Measurements from ENCODE around the gene ACSL4. TPM values are rescaled to one million over a fixed set of nuclear protein-coding genes. Genes with fewer than 3 reads are reported as not detected.

The ACSL4 gene
- polyA plus RNA-seq, 3 donors = 17.9 to 40.9 (median 31.2) TPM

GRCh38 chrX:109691752-109692151 lies 41.3 kb downstream of the ACSL4 start:
- peaks cover 9% of the 10 kb centered on the region for H3K4me1 Mint-ChIP-seq
- TF ChIP-seq, protein P1, sequence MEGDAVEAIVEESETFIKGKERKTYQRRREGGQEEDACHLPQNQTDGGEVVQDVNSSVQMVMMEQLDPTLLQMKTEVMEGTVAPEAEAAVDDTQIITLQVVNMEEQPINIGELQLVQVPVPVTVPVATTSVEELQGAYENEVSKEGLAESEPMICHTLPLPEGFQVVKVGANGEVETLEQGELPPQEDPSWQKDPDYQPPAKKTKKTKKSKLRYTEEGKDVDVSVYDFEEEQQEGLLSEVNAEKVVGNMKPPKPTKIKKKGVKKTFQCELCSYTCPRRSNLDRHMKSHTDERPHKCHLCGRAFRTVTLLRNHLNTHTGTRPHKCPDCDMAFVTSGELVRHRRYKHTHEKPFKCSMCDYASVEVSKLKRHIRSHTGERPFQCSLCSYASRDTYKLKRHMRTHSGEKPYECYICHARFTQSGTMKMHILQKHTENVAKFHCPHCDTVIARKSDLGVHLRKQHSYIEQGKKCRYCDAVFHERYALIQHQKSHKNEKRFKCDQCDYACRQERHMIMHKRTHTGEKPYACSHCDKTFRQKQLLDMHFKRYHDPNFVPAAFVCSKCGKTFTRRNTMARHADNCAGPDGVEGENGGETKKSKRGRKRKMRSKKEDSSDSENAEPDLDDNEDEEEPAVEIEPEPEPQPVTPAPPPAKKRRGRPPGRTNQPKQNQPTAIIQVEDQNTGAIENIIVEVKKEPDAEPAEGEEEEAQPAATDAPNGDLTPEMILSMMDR (IDR thresholded peaks at IDR 0.05) = no peak
- DNase-seq = no peak
- Histone ChIP-seq H4K20me1 (ENCODE audit: insufficient read depth, low read length) (peaks cover 93% of the 10 kb centered on the region), H3K4me1 (ENCODE audit: control insufficient read depth in 1 of 2, insufficient read depth in 2 of 2, low read length in 2 of 2) (peaks cover 3 to 6% of the 10 kb centered on the region in 2 donors), H3K27ac (ENCODE audit: low read depth in 1 of 2, low read length in 2 of 2) (peak overlapping the region in 1 of 2 donors; percentile 28), H3K36me3 (replicated peaks in 1 of 2; ENCODE audit: control insufficient read depth in 1 of 2, insufficient read depth in 2 of 2, low read length in 2 of 2) (peaks cover 0 to 3% of the 10 kb centered on the region in 2 donors), H2AFZ (ENCODE audit: insufficient read depth, low read depth, low read length, poor library complexity, severe bottlenecking) (no peak overlapping the region), H3K4me2 (replicated peaks; ENCODE audit: extremely low read depth, low read length, poor library complexity, severe bottlenecking) (no peak overlapping the region), H3K79me2 (ENCODE audit: insufficient read depth, low read length) (peaks cover 48% of the 10 kb centered on the region), H3K27me3 (ENCODE audit: control insufficient read depth in 2 of 2, insufficient read depth in 2 of 2, low read length in 2 of 2) (peaks cover 0 to 3% of the 10 kb centered on the region in 2 donors), H3K9ac (ENCODE audit: insufficient read depth, low read length, poor library complexity, severe bottlenecking) (no peak overlapping the region), H3K9me3 (replicated peaks in 1 of 2; ENCODE audit: control insufficient read depth in 1 of 2, insufficient read depth in 1 of 2, low read length in 2 of 2) (no peaks in the 10 kb centered on the region), H3K4me3 (replicated peaks in 1 of 3; ENCODE audit: low read depth in 2 of 3, low read length in 3 of 3) (no peak overlapping the region)
- H3K27ac Mint-ChIP-seq = no peak overlapping the region
- intact Hi-C loops (cut with micrococcal nuclease) = no loop called here
- WGBS (ENCODE audit: insufficient coverage) = no CpG with 5 or more reads among the region's 2 CpGs
- no peak overlapping the region for H3K4me3 Mint-ChIP-seq
- peaks cover 0 to 4% (median 0%) of the 10 kb centered on the region in 3 donors for H3K27me3 Mint-ChIP-seq (ENCODE audit: low read depth in 3 of 3)
- peaks cover 8 to 9% of the 10 kb centered on the region in 2 donors for H3K36me3 Mint-ChIP-seq
- H3K9me3 Mint-ChIP-seq = no peaks in the 10 kb centered on the region

GRCh38 chrX:109691277-109691676 lies 41.8 kb downstream of the ACSL4 start:
- Histone ChIP-seq H4K20me1 (ENCODE audit: insufficient read depth, low read length) (peaks cover 93% of the 10 kb centered on the region), H3K27ac (ENCODE audit: low read depth in 1 of 2, low read length in 2 of 2) (no peak overlapping the region), H3K9me3 (replicated peaks in 1 of 2; ENCODE audit: control insufficient read depth in 1 of 2, insufficient read depth in 1 of 2, low read length in 2 of 2) (no peaks in the 10 kb centered on the region), H3K4me1 (ENCODE audit: control insufficient read depth in 1 of 2, insufficient read depth in 2 of 2, low read length in 2 of 2) (peaks cover 3 to 6% of the 10 kb centered on the region in 2 donors), H3K9ac (ENCODE audit: insufficient read depth, low read length, poor library complexity, severe bottlenecking) (no peak overlapping the region), H2AFZ (ENCODE audit: insufficient read depth, low read depth, low read length, poor library complexity, severe bottlenecking) (no peak overlapping the region), H3K27me3 (ENCODE audit: control insufficient read depth in 2 of 2, insufficient read depth in 2 of 2, low read length in 2 of 2) (peaks cover 0 to 3% of the 10 kb centered on the region in 2 donors), H3K4me2 (replicated peaks; ENCODE audit: extremely low read depth, low read length, poor library complexity, severe bottlenecking) (no peak overlapping the region), H3K79me2 (ENCODE audit: insufficient read depth, low read length) (peaks cover 47% of the 10 kb centered on the region), H3K36me3 (replicated peaks in 1 of 2; ENCODE audit: control insufficient read depth in 1 of 2, insufficient read depth in 2 of 2, low read length in 2 of 2) (peaks cover 0 to 3% of the 10 kb centered on the region in 2 donors), H3K4me3 (replicated peaks in 1 of 3; ENCODE audit: low read depth in 2 of 3, low read length in 3 of 3) (no peak overlapping the region)
- DNase-seq = no peak
- TF ChIP-seq, protein P1 (IDR thresholded peaks at IDR 0.05) = no peak
- Mint-ChIP-seq H3K9me3 (no peaks in the 10 kb centered on the region), H3K27ac (no peak overlapping the region), H3K4me1 (peaks cover 9% of the 10 kb centered on the region), H3K36me3 (peaks cover 8 to 9% of the 10 kb centered on the region in 2 donors), H3K27me3 (ENCODE audit: low read depth in 3 of 3) (peaks cover 0 to 4% (median 0%) of the 10 kb centered on the region in 3 donors), H3K4me3 (no peak overlapping the region)
- no CpG with 5 or more reads among the region's 1 CpG for WGBS (ENCODE audit: insufficient coverage)
- intact Hi-C loops (cut with micrococcal nuclease) = no loop called here

All from CD14-positive monocyte (primary cell).